GM19397 (cell line): ENCODE results near the gene LSM14B.
"Not testable (repeated sequence)": the region's sequence is repeated elsewhere in the genome, so short reads cannot be mapped to it uniquely, and the experiment has no call there.

Source experiments
- ATAC-seq: cut with Tn5 transposase; IDR thresholded peaks from one replicate; pipeline ENCODE4 v1.9.1; 2021; ENCODE audit warnings: mild to moderate bottlenecking, moderate library complexity; ENCODE audit not compliant: unreplicated experiment

LSM14B gene

GRCh38 chr20:62121776-62122653, at the start of gene LSM14B:
LSM14B (plus strand) TSS chr20:62122475; CDS start chr20:62122667, 192 bp downstream.
- ATAC-seq = peak; percentile 70

GRCh38 chr20:62073323-62073722, 49.0 kb upstream of the LSM14B start:
- no peak for ATAC-seq

- ATAC-seq = no peak
Observed at GRCh38 chr20:62079166-62079565, 43.1 kb upstream of the LSM14B start.

- no peak for ATAC-seq
Observed at GRCh38 chr20:62080249-62080990, 41.9 kb upstream of the LSM14B start.

- ATAC-seq = no peak
Observed at GRCh38 chr20:62083312-62083711, 39.0 kb upstream of the LSM14B start.

- ATAC-seq = not testable (repeated sequence)
Observed at GRCh38 chr20:62084224-62084623, 38.1 kb upstream of the LSM14B start.

- ATAC-seq = no peak
Observed at GRCh38 chr20:62085206-62085605, 37.1 kb upstream of the LSM14B start.

- ATAC-seq = no peak
Observed at GRCh38 chr20:62087227-62087626, 35.0 kb upstream of the LSM14B start.

GRCh38 chr20:62087632-62088031, 34.6 kb upstream of the LSM14B start:
- ATAC-seq = no peak

- no peak for ATAC-seq
Observed at GRCh38 chr20:62088258-62089127, 33.8 kb upstream of the LSM14B start.

GRCh38 chr20:62089393-62089792, 32.9 kb upstream of the LSM14B start:
- no peak for ATAC-seq

GRCh38 chr20:62096421-62097380, 25.6 kb upstream of the LSM14B start:
- ATAC-seq = no peak

GRCh38 chr20:62097881-62098407, 24.3 kb upstream of the LSM14B start:
- no peak for ATAC-seq

- ATAC-seq = no peak
Observed at GRCh38 chr20:62101078-62101477, 21.2 kb upstream of the LSM14B start.

GRCh38 chr20:62103508-62104233, 18.6 kb upstream of the LSM14B start:
- ATAC-seq = no peak

- ATAC-seq = no peak
Observed at GRCh38 chr20:62104234-62104789, 18.0 kb upstream of the LSM14B start.

- ATAC-seq = no peak
Observed at GRCh38 chr20:62104791-62105345, 17.4 kb upstream of the LSM14B start.

GRCh38 chr20:62105592-62105991, 16.7 kb upstream of the LSM14B start:
- ATAC-seq = no peak
